Trophoblast cell (in vitro differentiated cells and primary cell): ENCODE data around the gene MAST4.

Source experiments
- DNase-seq, 2 donors: peaks; one replicate each; pipeline ENCODE4 v3.0.0-alpha.2; 2016
- H2AFZ ChIP-seq: 2 replicates; pipeline ENCODE4 v1.6.1; 2013; ENCODE audit warnings: low read length, moderate library complexity, mild to moderate bottlenecking; ENCODE audit not compliant: insufficient read depth, poor library complexity
- H2AK5ac ChIP-seq: 2 replicates; pipeline ENCODE4 v1.6.1; 2013; ENCODE audit warnings: mild to moderate bottlenecking, low read length
- H2BK120ac ChIP-seq: 2 replicates; pipeline ENCODE4 v1.6.1; 2013; ENCODE audit warnings: low read length, mild to moderate bottlenecking, moderate library complexity; ENCODE audit not compliant: insufficient read depth, poor library complexity
- H2BK12ac ChIP-seq: 2 replicates; pipeline ENCODE4 v1.6.1; 2013; ENCODE audit warnings: mild to moderate bottlenecking, low read length, moderate library complexity
- H2BK5ac ChIP-seq: 2 replicates; pipeline ENCODE4 v1.6.1; 2013; ENCODE audit warnings: low read length, low read depth, moderate library complexity, mild to moderate bottlenecking; ENCODE audit not compliant: poor library complexity
- H3K14ac ChIP-seq: 2 replicates; pipeline ENCODE4 v1.6.1; 2013; ENCODE audit warnings: mild to moderate bottlenecking, low read length
- H3K18ac ChIP-seq: 2 replicates; pipeline ENCODE4 v1.6.1; 2013; ENCODE audit warnings: mild to moderate bottlenecking, low read length
- H3K23ac ChIP-seq: 2 replicates; pipeline ENCODE4 v1.6.1; 2013; ENCODE audit warnings: low read length
- H3K27ac ChIP-seq: 2 replicates; pipeline ENCODE4 v1.5.1; 2013; ENCODE audit warnings: low read depth, mild to moderate bottlenecking, inconsistent platforms, low read length, moderate library complexity
- H3K27me3 ChIP-seq: 2 replicates; pipeline ENCODE4 v1.6.1; 2013; ENCODE audit warnings: inconsistent platforms, mild to moderate bottlenecking, low read length, moderate library complexity; ENCODE audit not compliant: insufficient read depth
- H3K36me3 ChIP-seq, 2 experiments: 1 replicate in 1 of 2; 2 replicates in 1 of 2; pipeline ENCODE4 v1.6.1; 2013; ENCODE audit warnings: low read length in 2 of 2, mild to moderate bottlenecking in 2 of 2, moderate library complexity in 1 of 2; ENCODE audit not compliant: insufficient read depth in 2 of 2, control insufficient read depth in 1 of 2
- H3K4ac ChIP-seq: 2 replicates; pipeline ENCODE4 v1.6.1; 2013; ENCODE audit warnings: low read depth, mild to moderate bottlenecking, low read length, moderate library complexity
- H3K4me1 ChIP-seq, 2 experiments: 1 replicate in 1 of 2; 2 replicates in 1 of 2; pipeline ENCODE4 v1.6.1; 2013; ENCODE audit warnings: low read length in 2 of 2, mild to moderate bottlenecking in 2 of 2, moderate library complexity in 1 of 2; ENCODE audit not compliant: insufficient read depth in 2 of 2, control insufficient read depth in 1 of 2
- H3K4me2 ChIP-seq: 2 replicates; pipeline ENCODE4 v1.6.1; 2013; ENCODE audit warnings: inconsistent platforms, mild to moderate bottlenecking, low read length, moderate library complexity
- H3K4me3 ChIP-seq: 2 replicates; pipeline ENCODE4 v1.5.1; 2013; ENCODE audit warnings: mild to moderate bottlenecking, low read depth, low read length, inconsistent platforms
- H3K79me1 ChIP-seq: one replicate; pipeline ENCODE4 v1.6.1; 2013; ENCODE audit warnings: low read length
- H3K79me2 ChIP-seq: 2 replicates; pipeline ENCODE4 v1.6.1; 2013; ENCODE audit warnings: low read length, mild to moderate bottlenecking; ENCODE audit not compliant: control insufficient read depth, insufficient read depth, poor library complexity
- H3K9ac ChIP-seq: 2 replicates; pipeline ENCODE4 v1.6.1; 2013; ENCODE audit warnings: mild to moderate bottlenecking, low read length
- H3K9me3 ChIP-seq: 2 replicates; pipeline ENCODE4 v1.6.1; 2013; ENCODE audit warnings: low read depth, mild to moderate bottlenecking, control low read depth, inconsistent platforms, low read length; ENCODE audit not compliant: insufficient read depth
- H4K12ac ChIP-seq: 2 replicates; pipeline ENCODE4 v1.6.1; 2013; ENCODE audit warnings: low read depth, mild to moderate bottlenecking, low read length, moderate library complexity
- H4K8ac ChIP-seq: 2 replicates; pipeline ENCODE4 v1.6.1; 2013; ENCODE audit warnings: low read depth, mild to moderate bottlenecking, low read length, moderate library complexity
- H4K91ac ChIP-seq: one replicate; pipeline ENCODE4 v1.6.1; 2013; ENCODE audit warnings: low read depth, mild to moderate bottlenecking, low read length, moderate library complexity
- WGBS: extraction: QIAGEN DNeasy Blood & Tissue Kit; methylation state at CpG from one replicate; pipeline ENCODE4 v1.1.7; 2013; ENCODE audit warnings: missing lambda C conversion rate; ENCODE audit not compliant: insufficient read length, insufficient coverage; ENCODE audit errors: extremely low coverage; 5-methylcytosine and 5-hydroxymethylcytosine counted together

The MAST4 gene

GRCh38 chr5:66969484-66969883, 373.3 kb downstream of the MAST4 start:
- no peak overlapping the region for H3K18ac ChIP-seq
- no peak overlapping the region for H2BK120ac ChIP-seq
- H3K79me2 ChIP-seq = no peaks in the 10 kb centered on the region
- no peak overlapping the region for H4K12ac ChIP-seq
- no peak overlapping the region for H2BK12ac ChIP-seq
- H3K27ac ChIP-seq = no peak overlapping the region
- no peak overlapping the region for H3K23ac ChIP-seq
- no peaks in the 10 kb centered on the region for H3K36me3 ChIP-seq
- H2BK5ac ChIP-seq = no peak overlapping the region
- no peak overlapping the region for H3K4me3 ChIP-seq
- no peaks in the 10 kb centered on the region for H3K79me1 ChIP-seq
- no peak overlapping the region for H2AFZ ChIP-seq
- no peaks in the 10 kb centered on the region for H3K27me3 ChIP-seq
- H3K14ac ChIP-seq = no peak overlapping the region
- H3K4ac ChIP-seq = no peak overlapping the region
- DNase-seq = no peak
- no peak overlapping the region for H2AK5ac ChIP-seq
- WGBS = no CpG with 5 or more reads among the region's 4 CpGs
- no peak overlapping the region for H3K4me2 ChIP-seq
- H3K4me1 ChIP-seq = no peaks in the 10 kb centered on the region
- H4K8ac ChIP-seq = no peak overlapping the region
- no peak overlapping the region for H3K9ac ChIP-seq
- H3K9me3 ChIP-seq = no peaks in the 10 kb centered on the region
- H4K91ac ChIP-seq = no peak overlapping the region

GRCh38 chr5:66969963-66970362, 373.8 kb downstream of the MAST4 start:
- Histone ChIP-seq H3K36me3 (no peaks in the 10 kb centered on the region), H3K4ac (no peak overlapping the region), H2AK5ac (no peak overlapping the region), H3K4me1 (no peaks in the 10 kb centered on the region), H3K14ac (no peak overlapping the region), H2BK120ac (no peak overlapping the region), H3K4me3 (no peak overlapping the region), H3K79me1 (no peaks in the 10 kb centered on the region), H2BK5ac (no peak overlapping the region), H4K12ac (no peak overlapping the region), H3K27ac (no peak overlapping the region), H3K27me3 (no peaks in the 10 kb centered on the region), H4K8ac (no peak overlapping the region), H3K18ac (no peak overlapping the region), H2BK12ac (no peak overlapping the region), H3K23ac (no peak overlapping the region), H4K91ac (no peak overlapping the region), H3K9me3 (no peaks in the 10 kb centered on the region), H3K9ac (no peak overlapping the region), H3K79me2 (no peaks in the 10 kb centered on the region), H3K4me2 (no peak overlapping the region), H2AFZ (no peak overlapping the region)
- DNase-seq = no peak
- WGBS = no CpG with 5 or more reads among the region's 2 CpGs

GRCh38 chr5:66972004-66972403, 375.8 kb downstream of the MAST4 start:
- Histone ChIP-seq H3K23ac (no peak overlapping the region), H3K4me3 (no peak overlapping the region), H2AFZ (no peak overlapping the region), H2AK5ac (no peak overlapping the region), H3K18ac (no peak overlapping the region), H3K4ac (no peak overlapping the region), H3K79me2 (no peaks in the 10 kb centered on the region), H3K4me2 (no peak overlapping the region), H3K27ac (no peak overlapping the region), H3K4me1 (no peaks in the 10 kb centered on the region), H3K79me1 (no peaks in the 10 kb centered on the region), H3K36me3 (no peaks in the 10 kb centered on the region), H2BK5ac (no peak overlapping the region), H3K14ac (no peak overlapping the region), H3K27me3 (no peaks in the 10 kb centered on the region), H3K9ac (no peak overlapping the region), H4K12ac (no peak overlapping the region), H2BK12ac (no peak overlapping the region), H4K8ac (no peak overlapping the region), H2BK120ac (no peak overlapping the region), H3K9me3 (no peaks in the 10 kb centered on the region), H4K91ac (no peak overlapping the region)
- DNase-seq = no peak
- WGBS = no CpG with 5 or more reads among the region's 2 CpGs

- no peak overlapping the region for H2BK12ac ChIP-seq
- H3K27ac ChIP-seq = no peak overlapping the region
- H3K79me2 ChIP-seq = no peaks in the 10 kb centered on the region
- H4K12ac ChIP-seq = no peak overlapping the region
- no CpG with 5 or more reads among the region's 6 CpGs for WGBS
- no peaks in the 10 kb centered on the region for H3K79me1 ChIP-seq
- no peak overlapping the region for H2BK120ac ChIP-seq
- no peak overlapping the region for H2AFZ ChIP-seq
- no peaks in the 10 kb centered on the region for H3K27me3 ChIP-seq
- H3K4me2 ChIP-seq = no peak overlapping the region
- H3K4me1 ChIP-seq = no peaks in the 10 kb centered on the region
- no peak overlapping the region for H4K91ac ChIP-seq
- DNase-seq = no peak
- H4K8ac ChIP-seq = no peak overlapping the region
- H2BK5ac ChIP-seq = no peak overlapping the region
- no peak overlapping the region for H3K14ac ChIP-seq
- no peak overlapping the region for H2AK5ac ChIP-seq
- no peaks in the 10 kb centered on the region for H3K9me3 ChIP-seq
- H3K23ac ChIP-seq = no peak overlapping the region
- no peaks in the 10 kb centered on the region for H3K36me3 ChIP-seq
- H3K4ac ChIP-seq = no peak overlapping the region
- no peak overlapping the region for H3K4me3 ChIP-seq
- H3K9ac ChIP-seq = no peak overlapping the region
- H3K18ac ChIP-seq = no peak overlapping the region
These were observed 378.1 kb downstream of the MAST4 start for GRCh38 chr5:66974256-66974655.
